AG09319 (cell line): Measurements from ENCODE around the gene CLHC1.

ENCODE experiments used
- DNase-seq: peaks from one replicate; pipeline ENCODE4 v3.0.0-alpha.2; 2010; ENCODE audit warnings: low read depth; ENCODE audit errors: extremely low read depth
- CTCF ChIP-seq: IDR thresholded peaks from 2 replicates; pipeline ENCODE4 v1.5.1; 2011; ENCODE audit warnings: low read depth, mild to moderate bottlenecking, inconsistent platforms, low read length, moderate library complexity

CLHC1 gene

GRCh38 chr2:55173438-55174054 is 58.5 kb downstream of the CLHC1 start:
- no peak for DNase-seq
- no peak for TF ChIP-seq CTCF

GRCh38 chr2:55169915-55170314 is 62.2 kb downstream of the CLHC1 start:
- DNase-seq = no peak
- no peak for TF ChIP-seq CTCF

- DNase-seq = no peak
- TF ChIP-seq CTCF = no peak
Measured at GRCh38 chr2:55169359-55169758, 62.7 kb downstream of the CLHC1 start.

GRCh38 chr2:55168221-55169154 is 63.6 kb downstream of the CLHC1 start:
- DNase-seq = peak; percentile 68
- peak; percentile 77 for TF ChIP-seq CTCF

- TF ChIP-seq CTCF = no peak
- no peak for DNase-seq
Measured at GRCh38 chr2:55165626-55166025, 66.5 kb downstream of the CLHC1 start.

- TF ChIP-seq CTCF = no peak
Measured at GRCh38 chr2:55164534-55165480, 67.3 kb downstream of the CLHC1 start.

More at GRCh38 chr2:55164534-55165480, 67.3 kb downstream of the CLHC1 start:
- no peak for DNase-seq
